Endodermal cell (in vitro differentiated cells): Measurements from ENCODE around the gene PCBP3. TPM values are rescaled to one million over a fixed set of nuclear protein-coding genes. Genes with fewer than 3 reads are reported as not detected.

Source experiments
- DNase-seq: peaks from one replicate; pipeline ENCODE4 v3.0.0-alpha.2; 2017
- H3K27ac ChIP-seq: 2 replicates; pipeline ENCODE4 v1.5.1; 2013; ENCODE audit warnings: mild to moderate bottlenecking, low read depth, low read length, moderate library complexity
- H3K27me3 ChIP-seq: 2 replicates; pipeline ENCODE4 v1.6.1; 2013; ENCODE audit warnings: mild to moderate bottlenecking, low read length, moderate library complexity; ENCODE audit not compliant: insufficient read depth, control insufficient read depth, poor library complexity, severe bottlenecking
- H3K36me3 ChIP-seq: 2 replicates; pipeline ENCODE4 v1.7.0; 2013; ENCODE audit warnings: mild to moderate bottlenecking, low read length, moderate library complexity; ENCODE audit not compliant: control insufficient read depth, insufficient read depth
- H3K4me1 ChIP-seq: one replicate; pipeline ENCODE4 v1.7.0; 2013; ENCODE audit warnings: low read length; ENCODE audit not compliant: control insufficient read depth, insufficient read depth
- H3K4me3 ChIP-seq: 2 replicates; pipeline ENCODE4 v1.5.1; 2013; ENCODE audit warnings: mild to moderate bottlenecking, low read length, moderate library complexity
- H3K9ac ChIP-seq: 2 replicates; pipeline ENCODE4 v1.6.1; 2013; ENCODE audit warnings: mild to moderate bottlenecking, low read length, moderate library complexity; ENCODE audit not compliant: poor library complexity, severe bottlenecking; ENCODE audit errors: extremely low read depth
- H3K9me3 ChIP-seq: 2 replicates; pipeline ENCODE4 v1.6.1; 2013; ENCODE audit warnings: mild to moderate bottlenecking, low read length, moderate library complexity; ENCODE audit not compliant: control insufficient read depth
- H3K27ac Mint-ChIP-seq: 2 replicates; pipeline ENCODE4 v1.8.0; 2020; ENCODE audit warnings: mixed read lengths
- H3K27me3 Mint-ChIP-seq: 2 replicates; pipeline ENCODE4 v1.8.0; 2021; ENCODE audit warnings: mild to moderate bottlenecking, mixed read lengths; ENCODE audit not compliant: insufficient read depth
- H3K36me3 Mint-ChIP-seq: 2 replicates; pipeline ENCODE4 v1.8.0; 2020; ENCODE audit warnings: low read depth, mixed read lengths
- H3K4me1 Mint-ChIP-seq: 2 replicates; pipeline ENCODE4 v1.8.0; 2020; ENCODE audit warnings: mixed read lengths
- H3K4me3 Mint-ChIP-seq: 2 replicates; pipeline ENCODE4 v1.8.0; 2020; ENCODE audit warnings: mild to moderate bottlenecking, moderate library complexity, mixed read lengths
- H3K9me3 Mint-ChIP-seq: 2 replicates; pipeline ENCODE4 v1.8.0; 2020; ENCODE audit warnings: mild to moderate bottlenecking, mixed read lengths
- WGBS, 2 experiments: methylation state at CpG; one replicate each; pipeline versions ENCODE4 v1.1.5 to v1.1.7; 2013; ENCODE audit warnings: missing lambda C conversion rate in 2 of 2, mixed read lengths in 1 of 2; ENCODE audit not compliant: insufficient coverage in 1 of 2, insufficient read length in 1 of 2; 5-methylcytosine and 5-hydroxymethylcytosine counted together
- long read RNA-seq, 4 experiments: library from polyadenylated mRNA in 2 of 4; library from RNA in 1 of 4; library from capped mRNA in 1 of 4; stranded (forward) in 3 of 4; unstranded in 1 of 4; transcript quantifications; one replicate each; pipeline ENCODE4 v2.0.0, GENCODE V29; 2020 to 2021; ENCODE audit warnings: inconsistent platforms in 1 of 4
- polyA plus RNA-seq, 2 experiments: library from polyadenylated mRNA; stranded (reverse); fragments of 50-300 nt; gene quantifications; one replicate each; pipeline ENCODE4 v1.2.3, GENCODE V29; 2013
- total RNA-seq, 2 donors: library from RNA; stranded (reverse); fragmentation: NEBNext Ultra II Directional in 1 of 2; extraction: Animal tissue kit (Norgen Biotek cat#: 25700) in 1 of 2; gene quantifications; 2 replicates in 1 of 2; 3 replicates in 1 of 2; pipeline ENCODE4 v1.2.1, GENCODE V29; 2021
- TF ChIP-seq, protein P1 (sequence below): fragments of 200-600 bp; sonication (generic); conservative IDR thresholded peaks from 2 replicates; pipeline ENCODE4 v1.5.0; 2021; ENCODE audit warnings: antibody characterized with exemption, mild to moderate bottlenecking

The PCBP3 gene
- total RNA-seq = 10 to 100 TPM in 1 of 2 donors, 1 to 10 TPM in 1; 2.1 to 10.6 TPM
- polyA plus RNA-seq (2013, experiment 1 of 2) = 4.2 TPM
- polyA plus RNA-seq (2013, experiment 2 of 2) = 3.2 TPM
- long read RNA-seq, experiment 1, partial matches to known transcripts = 0 of 1 reads
- long read RNA-seq, experiment 1, other reads (novel, unspliced or antisense) = 1 of 1 reads
- long read RNA-seq, experiment 2, partial matches to known transcripts = 0 of 2 reads
- long read RNA-seq, experiment 2, other reads (novel, unspliced or antisense) = 2 of 2 reads
- long read RNA-seq, experiment 3, partial matches to known transcripts = 4 of 29 reads
- long read RNA-seq, experiment 3, other reads (novel, unspliced or antisense) = 22 of 29 reads
- long read RNA-seq, experiment 4 = 0 reads

GRCh38 chr21:45643021-45643980, at the start of gene PCBP3:
TSS of gene PCBP3 (plus strand) at chr21:45643725. CDS start at chr21:45850086, 206,361 bp downstream.
- no peaks in the 10 kb centered on the region for H3K36me3 Mint-ChIP-seq
- Histone ChIP-seq H3K36me3 (no peaks in the 10 kb centered on the region), H3K9ac (no peak within 1 kb of the TSS), H3K4me1 (no peaks in the 10 kb centered on the region), H3K9me3 (no peaks in the 10 kb centered on the region), H3K27ac (no peak within 1 kb of the TSS), H3K27me3 (peaks cover 41% of the 10 kb centered on the region), H3K4me3 (peak within 1 kb of the TSS; percentile 69)
- TF ChIP-seq, protein P1, sequence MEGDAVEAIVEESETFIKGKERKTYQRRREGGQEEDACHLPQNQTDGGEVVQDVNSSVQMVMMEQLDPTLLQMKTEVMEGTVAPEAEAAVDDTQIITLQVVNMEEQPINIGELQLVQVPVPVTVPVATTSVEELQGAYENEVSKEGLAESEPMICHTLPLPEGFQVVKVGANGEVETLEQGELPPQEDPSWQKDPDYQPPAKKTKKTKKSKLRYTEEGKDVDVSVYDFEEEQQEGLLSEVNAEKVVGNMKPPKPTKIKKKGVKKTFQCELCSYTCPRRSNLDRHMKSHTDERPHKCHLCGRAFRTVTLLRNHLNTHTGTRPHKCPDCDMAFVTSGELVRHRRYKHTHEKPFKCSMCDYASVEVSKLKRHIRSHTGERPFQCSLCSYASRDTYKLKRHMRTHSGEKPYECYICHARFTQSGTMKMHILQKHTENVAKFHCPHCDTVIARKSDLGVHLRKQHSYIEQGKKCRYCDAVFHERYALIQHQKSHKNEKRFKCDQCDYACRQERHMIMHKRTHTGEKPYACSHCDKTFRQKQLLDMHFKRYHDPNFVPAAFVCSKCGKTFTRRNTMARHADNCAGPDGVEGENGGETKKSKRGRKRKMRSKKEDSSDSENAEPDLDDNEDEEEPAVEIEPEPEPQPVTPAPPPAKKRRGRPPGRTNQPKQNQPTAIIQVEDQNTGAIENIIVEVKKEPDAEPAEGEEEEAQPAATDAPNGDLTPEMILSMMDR = no peak
- peak within 1 kb of the TSS; percentile 27 for H3K27ac Mint-ChIP-seq
- peaks cover 32% of the 10 kb centered on the region for H3K27me3 Mint-ChIP-seq
- H3K4me3 Mint-ChIP-seq = peak within 1 kb of the TSS; percentile 65
- peaks cover 4% of the 10 kb centered on the region for H3K4me1 Mint-ChIP-seq
- H3K9me3 Mint-ChIP-seq = no peaks in the 10 kb centered on the region
- peak; percentile 100 for DNase-seq
- 0% methylated on average over 106 of the region's 120 CpGs; no CpG with 5 or more reads in 1 of the 2 experiments for WGBS, 2 experiments

- H3K36me3 Mint-ChIP-seq = no peaks in the 10 kb centered on the region
- peaks cover under 1% of the 10 kb centered on the region for H3K9me3 Mint-ChIP-seq
- H3K9ac ChIP-seq = no peak overlapping the region
- H3K4me3 Mint-ChIP-seq = no peak overlapping the region
- no peaks in the 10 kb centered on the region for H3K9me3 ChIP-seq
- peaks cover 3% of the 10 kb centered on the region for H3K27me3 ChIP-seq
- WGBS, 2 experiments = 91 to 93% methylated on average over 7 to 17 of the region's 17 CpGs
- DNase-seq = no peak
- TF ChIP-seq, protein P1 = no peak
- H3K4me1 ChIP-seq = no peaks in the 10 kb centered on the region
- H3K4me3 ChIP-seq = no peak overlapping the region
- no peaks in the 10 kb centered on the region for H3K4me1 Mint-ChIP-seq
- H3K27ac Mint-ChIP-seq = no peak overlapping the region
- H3K27ac ChIP-seq = no peak overlapping the region
- H3K36me3 ChIP-seq = no peaks in the 10 kb centered on the region
- peaks cover 17% of the 10 kb centered on the region for H3K27me3 Mint-ChIP-seq
Observed at GRCh38 chr21:45594721-45595489, 48.6 kb upstream of the PCBP3 start.
